Measurements from ENCODE around the gene C2CD3.

C2CD3 gene

GRCh38 chr11:73982990-73983740, 187.6 kb downstream of the C2CD3 start:
- DNase-seq (ENCODE audit: low read depth in 3 of 3, low spot score in 1 of 3) = peak; percentile 76 to 80 (median 80)

GRCh38 chr11:73982595-73982989, 188.2 kb downstream of the C2CD3 start, which contains the start of gene UCP2:
UCP2 (minus strand) TSS chr11:73982843; CDS start chr11:73978378, 4,465 bp downstream.
- peak; percentile 55 to 78 (median 67) for DNase-seq (ENCODE audit: low read depth in 3 of 3, low spot score in 1 of 3)

GRCh38 chr11:73981051-73981805, 189.6 kb downstream of the C2CD3 start:
- no peak for DNase-seq (ENCODE audit: low read depth in 3 of 3, low spot score in 1 of 3)

- DNase-seq (ENCODE audit: low read depth in 3 of 3, low spot score in 1 of 3) = peak; percentile 21 to 71 (median 68)
Observed at GRCh38 chr11:73980001-73980961, 190.5 kb downstream of the C2CD3 start.

DNA sequence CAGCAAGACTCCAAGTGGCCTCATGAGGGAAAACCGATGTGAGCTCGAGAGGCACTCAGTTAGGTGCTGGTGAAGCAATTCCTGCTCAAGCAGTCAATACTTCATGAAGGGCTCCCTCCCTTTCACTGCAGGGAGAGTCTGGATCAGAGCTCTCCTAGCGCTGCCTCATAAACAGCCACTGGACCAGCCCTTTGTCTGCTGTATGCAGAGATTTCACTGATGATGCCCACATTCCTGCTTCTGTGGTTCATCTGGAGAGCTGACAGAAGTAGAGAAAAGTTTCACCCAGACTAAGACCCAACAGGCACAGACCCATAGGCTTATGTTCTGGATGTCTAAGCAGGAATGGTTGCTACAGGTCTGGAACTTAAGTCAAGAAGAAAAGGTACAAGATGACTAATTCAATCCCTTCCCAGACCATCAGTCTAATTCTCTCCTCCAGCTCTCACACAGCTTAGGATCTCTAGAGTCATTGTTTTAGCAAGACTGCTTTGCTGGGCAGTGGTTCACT, 192.2 kb downstream of the C2CD3 start:
- DNase-seq (ENCODE audit: low read depth in 3 of 3, low spot score in 1 of 3) = no peak

GRCh38 chr11:73977856-73978519, 192.8 kb downstream of the C2CD3 start:
- no peak for DNase-seq (ENCODE audit: low read depth in 3 of 3, low spot score in 1 of 3)

DNA sequence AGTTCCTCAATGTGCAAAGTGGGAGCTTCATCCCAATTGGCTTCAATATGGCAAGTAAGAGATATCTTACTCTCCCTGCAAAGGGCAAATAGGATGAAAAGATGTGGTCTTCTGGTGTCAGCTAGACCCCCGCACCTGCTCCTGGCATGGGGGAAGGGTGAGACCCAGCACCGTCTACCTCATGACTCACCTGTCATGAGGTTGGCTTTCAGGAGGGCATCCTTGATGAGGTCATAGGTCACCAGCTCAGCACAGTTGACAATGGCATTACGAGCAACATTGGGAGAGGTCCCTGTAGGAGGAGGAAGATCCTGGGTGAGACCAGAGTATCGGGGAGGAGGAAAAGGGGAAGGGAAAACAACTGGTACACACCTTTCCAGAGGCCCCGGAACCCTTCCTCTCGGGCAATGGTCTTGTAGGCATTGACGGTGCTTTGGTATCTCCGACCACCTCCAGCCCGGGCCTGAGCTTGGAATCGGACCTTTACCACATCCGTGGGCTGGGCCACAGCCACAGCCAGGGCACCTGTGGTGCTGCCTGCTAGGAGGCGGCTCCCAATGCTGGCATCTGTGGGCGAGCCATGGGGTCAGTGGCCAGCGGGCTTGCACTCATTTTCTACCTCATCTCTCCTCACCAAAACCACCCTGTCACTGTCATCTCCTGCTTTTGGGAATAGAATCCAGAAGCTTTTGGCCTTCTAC, 194.2 kb downstream of the C2CD3 start:
- DNase-seq (ENCODE audit: low read depth in 3 of 3, low spot score in 1 of 3) = no peak

DNA sequence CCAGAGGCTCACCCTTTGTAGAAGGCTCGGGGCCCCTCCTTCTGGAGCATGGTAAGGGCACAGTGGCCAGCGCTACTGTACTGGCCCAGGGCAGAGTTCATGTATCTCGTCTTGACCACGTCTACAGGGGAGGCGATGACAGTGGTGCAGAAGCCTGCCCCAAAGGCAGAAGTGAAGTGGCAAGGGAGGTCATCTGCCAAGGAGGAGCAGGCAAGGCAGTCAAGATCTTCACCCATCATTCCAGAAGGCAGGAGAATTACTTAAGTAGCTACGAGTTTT, 195.4 kb downstream of the C2CD3 start:
- no peak for DNase-seq (ENCODE audit: low read depth in 3 of 3, low spot score in 1 of 3)

DNA sequence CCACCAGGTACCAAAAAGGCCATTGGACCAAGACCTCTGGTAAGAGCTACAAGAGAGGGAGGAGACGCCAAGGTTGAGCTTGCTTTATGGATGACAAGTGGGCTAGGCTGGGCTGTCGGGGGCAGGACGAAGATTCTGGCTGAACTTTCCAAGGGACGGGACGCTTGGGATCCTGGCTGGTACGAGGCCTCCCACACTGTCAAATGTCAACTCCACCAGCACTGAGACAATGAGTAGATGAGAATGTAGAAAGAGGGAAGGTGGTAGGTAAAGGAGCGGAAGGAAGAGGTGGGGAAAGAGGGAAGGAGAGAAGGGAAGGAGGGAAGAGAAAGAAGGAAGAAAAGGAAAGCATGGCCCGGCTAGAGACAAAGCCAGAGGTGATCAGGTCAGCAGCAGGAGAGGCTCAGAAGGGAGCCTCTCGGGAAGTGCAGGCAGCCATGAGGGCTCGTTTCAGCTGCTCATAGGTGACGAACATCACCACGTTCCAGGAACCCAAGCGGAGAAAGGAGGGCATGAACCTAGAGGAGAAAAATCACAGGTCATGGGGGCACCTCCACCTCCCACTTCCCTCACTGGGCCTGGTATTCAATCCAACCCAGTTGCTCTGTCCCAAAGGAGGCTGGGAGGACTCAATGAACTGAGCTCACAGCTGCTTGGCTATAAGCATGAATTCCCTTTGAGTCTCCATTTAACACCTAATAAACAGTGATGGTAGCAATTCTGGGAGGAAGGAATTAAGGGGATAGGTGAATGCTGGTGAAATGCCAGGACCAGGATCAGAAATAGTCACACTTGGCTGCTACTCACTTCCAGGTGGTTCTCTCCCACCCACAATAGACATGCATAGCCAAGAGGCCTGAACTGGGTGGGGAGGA, 196.0 kb downstream of the C2CD3 start:
- no peak for DNase-seq (ENCODE audit: low read depth in 3 of 3, low spot score in 1 of 3)

GRCh38 chr11:73972620-73973449, 198.0 kb downstream of the C2CD3 start:
- no peak for DNase-seq (ENCODE audit: low read depth in 3 of 3, low spot score in 1 of 3)

DNA sequence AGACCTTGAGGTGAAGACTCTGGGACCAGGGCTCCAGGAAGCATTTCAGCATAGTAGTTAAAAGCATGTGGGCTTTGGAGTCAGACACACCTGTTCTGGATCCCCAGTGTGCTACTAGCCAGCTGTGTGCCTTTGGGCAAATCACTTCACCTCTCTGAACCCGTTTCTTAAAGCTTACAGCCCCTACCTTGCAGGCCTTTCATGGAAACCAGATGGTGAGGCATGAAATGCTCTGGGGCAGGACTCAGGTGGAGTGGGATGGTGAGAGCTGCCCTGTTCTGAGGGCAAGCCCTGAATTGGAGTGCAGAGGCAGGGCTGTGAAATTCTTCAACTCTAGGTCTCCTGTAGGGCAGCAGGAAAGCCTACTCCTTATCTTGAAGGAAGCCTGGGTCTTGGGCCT, 198.6 kb downstream of the C2CD3 start:
- DNase-seq (ENCODE audit: low read depth in 3 of 3, low spot score in 1 of 3) = no peak

- no peak for DNase-seq (ENCODE audit: low read depth in 3 of 3, low spot score in 1 of 3)
Observed at GRCh38 chr11:73971175-73971719, 199.6 kb downstream of the C2CD3 start.

DNA sequence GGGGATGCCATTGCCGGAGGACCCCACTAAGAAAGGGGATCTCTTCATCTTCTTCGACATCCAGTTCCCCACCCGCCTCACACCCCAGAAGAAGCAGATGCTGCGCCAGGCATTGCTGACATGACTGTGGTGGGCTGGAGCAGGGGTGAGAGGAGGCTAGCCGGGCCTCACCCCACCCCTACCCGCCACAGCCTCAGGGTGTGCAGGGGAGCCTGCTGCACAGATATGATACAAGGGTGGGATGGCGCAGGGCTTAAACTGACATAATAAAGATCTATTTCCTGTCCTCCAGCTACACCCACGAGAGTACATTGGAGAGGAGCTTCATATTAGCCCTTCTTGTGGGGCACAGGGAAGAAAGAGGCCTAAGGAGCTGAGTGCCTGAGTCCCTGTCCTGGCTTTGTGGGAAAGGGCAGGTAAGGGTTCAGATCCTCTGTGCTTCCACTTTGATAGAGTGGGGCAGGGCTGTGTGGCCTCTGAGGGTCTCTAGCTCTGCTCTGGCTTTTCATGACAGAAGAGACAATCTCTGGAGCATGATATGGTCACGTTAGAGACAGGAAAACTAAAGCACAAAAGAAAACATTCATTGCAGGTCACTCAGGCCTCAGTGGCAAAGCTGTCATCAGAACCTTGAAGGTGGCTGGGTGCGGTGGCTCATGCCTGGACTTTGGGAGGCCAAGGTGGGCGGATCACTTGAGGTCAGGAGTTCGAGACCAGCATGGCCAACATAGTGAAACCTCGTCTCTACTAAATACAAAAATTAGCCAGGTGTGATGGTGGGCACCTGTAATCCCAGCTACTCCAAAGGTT, 200.6 kb downstream of the C2CD3 start:
- DNase-seq (ENCODE audit: low read depth in 3 of 3, low spot score in 1 of 3) = no peak

GRCh38 chr11:73969091-73969490, 201.7 kb downstream of the C2CD3 start:
- DNase-seq (ENCODE audit: low read depth in 3 of 3, low spot score in 1 of 3) = no peak

DNA sequence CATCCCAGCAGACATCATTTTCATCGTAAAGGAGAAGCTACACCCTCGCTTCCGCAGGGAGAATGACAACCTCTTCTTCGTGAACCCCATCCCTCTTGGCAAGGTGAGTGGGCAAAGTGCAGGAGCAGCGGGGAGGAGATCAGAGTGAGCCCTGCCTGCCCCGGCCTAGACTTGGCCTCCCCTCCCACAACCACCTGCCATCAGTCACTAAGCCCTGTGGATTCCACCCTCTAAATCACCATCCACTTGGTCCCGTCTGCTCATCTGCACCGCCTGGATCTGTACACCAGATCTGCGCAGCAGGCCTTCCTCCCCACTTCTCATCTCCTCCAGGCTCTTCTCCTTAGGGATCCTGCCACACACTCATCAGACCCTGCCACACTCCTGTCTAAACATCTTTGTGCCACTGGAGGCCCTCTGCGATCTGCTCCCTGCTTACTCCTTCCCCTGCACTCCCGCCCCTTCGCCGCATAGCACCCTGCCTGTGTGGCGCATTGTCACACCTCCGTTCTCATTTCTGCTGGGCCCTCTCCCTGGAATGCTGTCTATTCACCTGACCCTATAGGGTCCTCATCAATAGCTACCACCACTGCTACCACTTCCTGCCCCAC, 202.3 kb downstream of the C2CD3 start:
- no peak for DNase-seq (ENCODE audit: low read depth in 3 of 3, low spot score in 1 of 3)

DNA sequence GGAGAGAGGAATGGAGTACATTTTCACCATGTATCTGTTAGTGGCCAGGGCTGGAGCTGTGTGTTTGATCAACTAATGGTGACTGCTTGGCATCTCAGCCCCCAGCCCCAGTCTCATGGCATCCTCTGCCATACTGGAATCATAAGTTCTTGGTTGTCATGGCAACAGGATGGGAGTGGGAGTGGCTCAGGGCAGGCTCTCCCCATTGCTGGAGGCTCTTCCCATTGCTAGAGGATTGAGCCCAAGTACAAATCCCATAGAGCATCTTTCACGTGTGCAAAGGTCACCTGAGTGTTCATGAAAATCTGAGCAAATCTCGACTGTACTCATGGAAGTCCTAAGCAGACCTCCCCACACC, 205.1 kb downstream of the C2CD3 start:
- DNase-seq (ENCODE audit: low read depth in 3 of 3, low spot score in 1 of 3) = no peak

Data from stimulated activated CD4-positive, alpha-beta T cell treated with anti-CD3 and anti-CD28 coated beads, TNF-alpha, amount 100 ng/mL, for 1 hour (primary cell).